ENCODE measurements around the gene TMUB1.

The TMUB1 gene

DNA sequence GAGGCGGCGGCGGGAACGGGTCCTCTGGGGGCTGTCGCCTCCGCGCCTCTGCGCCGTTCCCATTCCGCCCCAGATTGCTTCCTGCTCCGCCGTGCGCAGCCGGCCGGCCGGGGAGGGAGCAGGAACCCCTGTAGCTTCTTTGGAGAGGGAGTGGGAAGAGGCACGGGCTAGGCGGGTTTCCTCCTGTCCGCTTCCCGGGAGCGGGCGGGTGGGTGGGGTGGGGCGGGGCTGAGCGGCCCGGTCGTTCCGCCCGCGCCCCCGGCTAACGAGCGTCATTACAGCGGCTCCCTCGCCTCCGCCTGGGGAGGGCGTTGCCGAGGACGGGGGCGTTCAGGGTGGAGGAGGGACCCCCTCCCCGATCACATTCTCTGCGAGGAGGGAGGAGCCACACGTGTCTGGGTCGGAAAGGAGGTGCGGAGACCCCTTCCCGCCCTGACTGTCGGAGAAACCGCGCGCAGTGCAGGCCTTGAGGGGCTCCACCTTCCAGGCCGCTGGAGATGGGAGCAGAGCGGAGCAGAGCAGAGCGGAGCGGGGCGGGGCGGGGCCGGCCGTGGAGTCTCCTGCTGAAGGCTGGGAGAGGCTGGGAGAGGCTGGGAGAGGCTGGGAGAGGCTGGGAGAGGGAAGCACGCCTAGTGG, 42.7 kb upstream of the TMUB1 start:
- H3K36me3 ChIP-seq (replicated peaks) = peaks cover 35% of the 10 kb centered on the region

DNA sequence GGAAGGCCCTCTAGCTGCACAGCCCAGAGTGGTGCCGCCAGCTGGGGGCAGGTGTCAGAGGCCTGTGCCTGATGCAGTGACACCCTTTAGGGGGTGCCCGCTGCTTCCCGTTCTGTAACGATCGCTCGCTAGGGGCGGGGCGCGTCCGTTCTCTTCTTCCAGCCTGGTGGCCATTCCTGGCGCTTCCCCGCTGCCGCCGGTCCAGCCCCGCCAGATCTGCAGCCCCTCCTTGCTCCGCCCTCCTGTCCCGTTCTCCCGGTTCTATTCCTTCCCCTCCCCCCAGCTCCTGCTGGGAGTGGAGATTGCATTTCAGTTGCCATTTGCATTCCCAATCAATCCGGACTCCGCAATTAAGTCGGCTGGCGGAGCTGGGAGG, 42.2 kb upstream of the TMUB1 start:
- Histone ChIP-seq H3K36me3 (replicated peaks) (peaks cover 37% of the 10 kb centered on the region), H3K27me3 (replicated peaks) (no peaks in the 10 kb centered on the region), H3K4me3 (ENCODE audit: low read depth, low read length) (peak overlapping the region; percentile 46), H3K27ac (no peak overlapping the region)
- in situ Hi-C loops (cut with HindIII; ENCODE audit: low pct_ligation_motif_present, low sequenced_read_pairs) = no loop called here
- no peak for DNase-seq
- TF ChIP-seq, protein P1, sequence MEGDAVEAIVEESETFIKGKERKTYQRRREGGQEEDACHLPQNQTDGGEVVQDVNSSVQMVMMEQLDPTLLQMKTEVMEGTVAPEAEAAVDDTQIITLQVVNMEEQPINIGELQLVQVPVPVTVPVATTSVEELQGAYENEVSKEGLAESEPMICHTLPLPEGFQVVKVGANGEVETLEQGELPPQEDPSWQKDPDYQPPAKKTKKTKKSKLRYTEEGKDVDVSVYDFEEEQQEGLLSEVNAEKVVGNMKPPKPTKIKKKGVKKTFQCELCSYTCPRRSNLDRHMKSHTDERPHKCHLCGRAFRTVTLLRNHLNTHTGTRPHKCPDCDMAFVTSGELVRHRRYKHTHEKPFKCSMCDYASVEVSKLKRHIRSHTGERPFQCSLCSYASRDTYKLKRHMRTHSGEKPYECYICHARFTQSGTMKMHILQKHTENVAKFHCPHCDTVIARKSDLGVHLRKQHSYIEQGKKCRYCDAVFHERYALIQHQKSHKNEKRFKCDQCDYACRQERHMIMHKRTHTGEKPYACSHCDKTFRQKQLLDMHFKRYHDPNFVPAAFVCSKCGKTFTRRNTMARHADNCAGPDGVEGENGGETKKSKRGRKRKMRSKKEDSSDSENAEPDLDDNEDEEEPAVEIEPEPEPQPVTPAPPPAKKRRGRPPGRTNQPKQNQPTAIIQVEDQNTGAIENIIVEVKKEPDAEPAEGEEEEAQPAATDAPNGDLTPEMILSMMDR (IDR thresholded peaks at IDR 0.05; ENCODE audit: low read depth, low read length, missing control alignments) = peak; percentile 39

More for the DNA sequence above, 42.7 kb upstream of the TMUB1 start:
- in situ Hi-C loops (cut with HindIII; ENCODE audit: low pct_ligation_motif_present, low sequenced_read_pairs) = no loop called here
- H3K27ac ChIP-seq = no peak overlapping the region
- TF ChIP-seq, protein P1 (IDR thresholded peaks at IDR 0.05; ENCODE audit: low read depth, low read length, missing control alignments) = no peak
- H3K27me3 ChIP-seq (replicated peaks) = no peaks in the 10 kb centered on the region
- no peak for DNase-seq
- H3K4me3 ChIP-seq (ENCODE audit: low read depth, low read length) = peak overlapping the region; percentile 46

DNA sequence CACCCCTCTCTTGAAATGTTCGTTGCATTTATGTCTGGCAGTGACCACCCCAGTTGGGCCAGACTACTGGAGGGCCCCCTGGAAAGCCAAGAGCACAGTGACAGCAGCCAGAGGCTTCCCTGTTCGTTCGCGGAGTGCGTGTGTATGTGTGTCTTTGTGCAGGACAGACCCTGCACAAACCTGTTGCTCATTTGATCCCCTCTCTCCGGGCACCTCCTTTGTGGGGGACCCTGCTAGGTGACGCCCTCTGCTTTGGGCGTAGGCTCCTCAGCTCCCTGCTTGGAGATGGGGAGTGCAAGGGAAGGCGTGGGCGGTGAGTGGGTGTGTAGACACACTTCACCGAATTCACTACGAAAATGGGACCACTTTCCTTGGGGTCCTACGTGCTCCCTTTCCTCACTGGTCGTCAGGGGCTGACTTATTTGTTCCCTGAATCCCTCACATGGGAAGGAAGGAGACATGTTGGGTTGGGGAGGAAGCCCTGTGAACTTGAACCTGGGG, 41.7 kb upstream of the TMUB1 start:
- Histone ChIP-seq H3K4me3 (ENCODE audit: low read depth, low read length) (no peak overlapping the region), H3K27me3 (replicated peaks) (no peaks in the 10 kb centered on the region), H3K36me3 (replicated peaks) (peaks cover 40% of the 10 kb centered on the region), H3K27ac (no peak overlapping the region)
- TF ChIP-seq, protein P1 (IDR thresholded peaks at IDR 0.05; ENCODE audit: low read depth, low read length, missing control alignments) = no peak
- DNase-seq = no peak
- in situ Hi-C loops (cut with HindIII; ENCODE audit: low pct_ligation_motif_present, low sequenced_read_pairs) = no loop called here

DNA sequence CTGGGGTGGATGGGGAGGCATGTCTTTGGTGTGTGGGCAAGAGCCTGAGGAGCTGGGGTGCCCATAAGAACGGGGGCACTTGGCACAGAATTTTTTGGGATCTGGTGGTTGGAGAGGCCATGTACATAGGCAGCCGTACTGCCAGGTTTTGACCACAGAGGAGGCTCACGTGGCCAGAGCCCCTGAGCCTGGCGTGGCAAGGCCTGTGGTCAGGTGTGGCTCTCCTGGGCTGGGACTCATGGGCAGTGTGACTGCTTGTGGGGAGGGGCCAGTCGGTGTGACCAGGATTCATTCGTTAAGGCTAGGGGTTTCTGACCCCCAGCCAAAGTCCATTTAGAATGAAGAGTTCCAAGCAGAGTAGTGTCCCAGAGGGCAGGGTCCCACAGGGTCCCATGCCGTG, 41.2 kb upstream of the TMUB1 start:
- peaks cover 41% of the 10 kb centered on the region for H3K36me3 ChIP-seq (replicated peaks)

DNA sequence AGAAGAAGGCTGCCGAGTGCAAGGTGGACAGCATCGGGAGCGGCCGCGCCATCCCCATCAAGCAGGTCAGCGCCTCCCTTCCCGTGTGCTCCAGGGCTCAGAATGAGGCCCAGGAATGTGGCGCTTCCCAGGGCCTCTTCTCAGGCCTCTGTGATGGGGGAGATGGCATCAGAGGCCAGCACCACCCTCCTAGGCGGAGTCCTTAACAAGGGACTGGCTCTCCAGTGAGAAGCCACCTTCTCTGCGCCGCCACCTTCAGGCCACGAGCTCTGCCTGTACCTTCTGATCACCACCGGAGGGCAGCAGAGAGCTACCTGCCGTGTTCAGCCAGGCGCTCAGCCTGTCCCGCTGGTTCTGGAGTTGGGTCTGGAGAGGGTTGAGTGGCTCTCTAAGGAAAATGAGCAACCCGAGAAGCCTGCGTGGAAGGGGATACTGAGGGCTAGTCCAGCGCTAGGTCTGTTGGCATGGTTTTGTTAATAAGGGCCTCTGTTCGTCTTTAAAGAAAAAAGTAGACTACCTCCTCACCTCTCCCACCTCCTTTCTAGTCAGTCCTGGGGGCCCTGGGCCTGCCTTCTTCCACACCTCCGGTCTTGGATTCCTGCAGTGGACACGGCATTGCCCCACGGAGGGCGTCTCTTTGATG, 40.6 kb upstream of the TMUB1 start:
- TF ChIP-seq, protein P1 (IDR thresholded peaks at IDR 0.05; ENCODE audit: low read depth, low read length, missing control alignments) = peak; percentile 100
- Histone ChIP-seq H3K27me3 (replicated peaks) (no peaks in the 10 kb centered on the region), H3K27ac (no peak overlapping the region), H3K4me3 (ENCODE audit: low read depth, low read length) (no peak overlapping the region), H3K36me3 (replicated peaks) (peaks cover 43% of the 10 kb centered on the region)
- DNase-seq = peak; percentile 59
- in situ Hi-C loops (cut with HindIII; ENCODE audit: low pct_ligation_motif_present, low sequenced_read_pairs) = no loop called here

More for the DNA sequence above, 41.2 kb upstream of the TMUB1 start:
- Histone ChIP-seq H3K27ac (no peak overlapping the region), H3K4me3 (ENCODE audit: low read depth, low read length) (no peak overlapping the region), H3K27me3 (replicated peaks) (no peaks in the 10 kb centered on the region)
- DNase-seq = no peak
- in situ Hi-C loops (cut with HindIII; ENCODE audit: low pct_ligation_motif_present, low sequenced_read_pairs) = no loop called here
- TF ChIP-seq, protein P1 (IDR thresholded peaks at IDR 0.05; ENCODE audit: low read depth, low read length, missing control alignments) = no peak

Data from brain microvascular endothelial cell (primary cell).